Renal cortex interstitium (tissue), 11 donors: ENCODE data around the gene SIPA1. TPM values are rescaled to one million over a fixed set of nuclear protein-coding genes. Genes with fewer than 3 reads are reported as not detected.
"Not testable (repeated sequence)": the region's sequence is repeated elsewhere in the genome, so short reads cannot be mapped to it uniquely, and the experiment has no call there.

Source experiments
- DNase-seq, 11 donors: peaks; one replicate each; pipeline ENCODE4 v3.0.0-alpha.2; 2013; ENCODE audit warnings: low read depth in 9 of 11, low spot score in 4 of 11; ENCODE audit errors: extremely low read depth in 1 of 11
- polyA plus RNA-seq, 3 donors: library from polyadenylated mRNA; unstranded; fragments of 120-200 nt; gene quantifications; one replicate each; pipeline ENCODE4 v1.2.1, GENCODE V29; 2013; ENCODE audit not compliant: insufficient read length in 3 of 3

SIPA1 gene
- polyA plus RNA-seq, 3 donors, result 26.2 to 31.8 (median 27.1) TPM

GRCh38 chr11:65639228-65639597, 1.3 kb downstream of the SIPA1 start:
- not testable (repeated sequence) for DNase-seq

GRCh38 chr11:65639623-65640482, 2.0 kb downstream of the SIPA1 start:
- no peak for DNase-seq

- no peak for DNase-seq
These were observed 2.8 kb downstream of the SIPA1 start for GRCh38 chr11:65640483-65641296.

GRCh38 chr11:65641297-65642013, 3.6 kb downstream of the SIPA1 start:
- DNase-seq, result no peak

GRCh38 chr11:65642014-65642671, 4.2 kb downstream of the SIPA1 start:
- no peak for DNase-seq

GRCh38 chr11:65643971-65644370, 6.1 kb downstream of the SIPA1 start:
- DNase-seq, result no peak

GRCh38 chr11:65644837-65645236, 6.9 kb downstream of the SIPA1 start:
- no peak for DNase-seq

GRCh38 chr11:65645710-65646109, 7.8 kb downstream of the SIPA1 start:
- no peak for DNase-seq

- DNase-seq, result no peak
These were observed 8.5 kb downstream of the SIPA1 start for GRCh38 chr11:65646288-65646957.

- DNase-seq, result peak in 2 of 11 donors; percentile 34 to 40
These were observed 9.2 kb downstream of the SIPA1 start for GRCh38 chr11:65646958-65647701.

GRCh38 chr11:65648997-65649493, 11.1 kb downstream of the SIPA1 start:
- no peak for DNase-seq

- DNase-seq, result no peak
These were observed 12.0 kb downstream of the SIPA1 start for GRCh38 chr11:65649656-65650546.

GRCh38 chr11:65650547-65651338, 12.8 kb downstream of the SIPA1 start:
- DNase-seq, result no peak

GRCh38 chr11:65651339-65651588, 13.4 kb downstream of the SIPA1 start:
- DNase-seq, result no peak

- DNase-seq, result no peak
These were observed 13.9 kb downstream of the SIPA1 start for GRCh38 chr11:65651589-65652510.
